C4-2B (cell line): ENCODE measurements around the gene PID1.

ENCODE experiments used
- H3K27ac ChIP-seq: fragments of 450-650 bp; 2 replicates; pipeline ENCODE4 v1.5.1; 2017
- CTCF ChIP-seq: fragments of 450-650 bp; conservative IDR thresholded peaks from 2 replicates; pipeline ENCODE4 v1.5.1; 2017; ENCODE audit warnings: mild to moderate bottlenecking
- ZFX ChIP-seq: fragments of 450-650 bp; IDR thresholded peaks from 2 replicates; pipeline ENCODE4 v1.6.1; 2017

The PID1 gene

GRCh38 chr2:229244975-229245374 is 26.1 kb downstream of the PID1 start:
- H3K27ac ChIP-seq = no peak overlapping the region
- TF ChIP-seq ZFX = no peak
- TF ChIP-seq CTCF = no peak

GRCh38 chr2:229243890-229244560 is 27.1 kb downstream of the PID1 start:
- no peak for TF ChIP-seq CTCF
- no peak overlapping the region for H3K27ac ChIP-seq

GRCh38 chr2:229240984-229241491 is 30.0 kb downstream of the PID1 start:
- TF ChIP-seq CTCF (no peak), ZFX (no peak)
- no peak overlapping the region for H3K27ac ChIP-seq

- no peak overlapping the region for H3K27ac ChIP-seq
- TF ChIP-seq ZFX (no peak), CTCF (no peak)
Observed at GRCh38 chr2:229239021-229239420, 32.1 kb downstream of the PID1 start.

GRCh38 chr2:229237270-229237669 is 33.8 kb downstream of the PID1 start:
- no peak overlapping the region for H3K27ac ChIP-seq
- TF ChIP-seq ZFX (no peak), CTCF (no peak)

GRCh38 chr2:229235131-229235914 is 35.8 kb downstream of the PID1 start:
- no peak for TF ChIP-seq CTCF
- TF ChIP-seq ZFX = no peak
- H3K27ac ChIP-seq = no peak overlapping the region

- TF ChIP-seq ZFX = no peak
- no peak for TF ChIP-seq CTCF
- no peak overlapping the region for H3K27ac ChIP-seq
Observed at GRCh38 chr2:229231885-229232284, 39.2 kb downstream of the PID1 start.
